GM23338 (cell line): Measurements from ENCODE around the gene HES3. TPM values are rescaled to one million over a fixed set of nuclear protein-coding genes. Genes with fewer than 3 reads are reported as not detected.
A peak's percentile ranks its signal among the peaks of the same experiment; 100 is the strongest.

Source experiments
- ATAC-seq: fragments of 200-7000 bp; cut with Tn5 transposase; 3 replicates; pipeline ENCODE4 v1.9.1; 2020
- DNase-seq: peaks from one replicate; pipeline ENCODE4 v3.0.0-alpha.2; 2015; ENCODE audit warnings: low spot score
- H2AFZ ChIP-seq: fragments of 200-600 bp; sonication (generic); 2 replicates; pipeline ENCODE4 v1.8.0; 2016; ENCODE audit warnings: antibody characterized with exemption, mild to moderate bottlenecking, moderate library complexity
- H3F3A ChIP-seq: fragments of 200-600 bp; sonication (generic); replicated peaks from 2 replicates; pipeline ENCODE4 v1.8.0; 2017; ENCODE audit warnings: antibody characterized with exemption, mixed run types, low read depth
- H3K27ac ChIP-seq: fragments of 200-600 bp; sonication (generic); 2 replicates; pipeline ENCODE4 v1.6.1; 2016; ENCODE audit warnings: low read depth
- H3K27me3 ChIP-seq: fragments of 200-600 bp; sonication (generic); 2 replicates; pipeline ENCODE4 v1.8.0; 2016; ENCODE audit warnings: mild to moderate bottlenecking, mixed run types, moderate library complexity; ENCODE audit not compliant: insufficient read depth
- H3K36me3 ChIP-seq: fragments of 200-600 bp; sonication (generic); 2 replicates; pipeline ENCODE4 v1.8.0; 2016; ENCODE audit warnings: mild to moderate bottlenecking; ENCODE audit not compliant: insufficient read depth
- H3K4me1 ChIP-seq: fragments of 200-600 bp; sonication (generic); 2 replicates; pipeline ENCODE4 v1.8.0; 2016; ENCODE audit warnings: mild to moderate bottlenecking, moderate library complexity; ENCODE audit not compliant: insufficient read depth
- H3K4me2 ChIP-seq: fragments of 200-600 bp; sonication (generic); 2 replicates; pipeline ENCODE4 v1.7.1; 2017; ENCODE audit warnings: mixed run types
- H3K4me3 ChIP-seq: fragments of 200-600 bp; sonication (generic); 2 replicates; pipeline ENCODE4 v1.6.1; 2016; ENCODE audit warnings: mixed run types
- H3K79me2 ChIP-seq: fragments of 200-600 bp; sonication (generic); replicated peaks from 2 replicates; pipeline ENCODE4 v1.8.0; 2017; ENCODE audit warnings: mild to moderate bottlenecking; ENCODE audit not compliant: insufficient read depth
- H3K9me2 ChIP-seq: fragments of 200-600 bp; sonication (generic); 2 replicates; pipeline ENCODE4 v1.8.0; 2017; ENCODE audit not compliant: insufficient read depth
- H4K20me1 ChIP-seq: fragments of 200-600 bp; sonication (generic); replicated peaks from 2 replicates; pipeline ENCODE4 v1.8.0; 2017; ENCODE audit warnings: mild to moderate bottlenecking; ENCODE audit not compliant: insufficient read depth
- H3K27ac Mint-ChIP-seq: 2 replicates; pipeline ENCODE4 v1.8.0; 2020; ENCODE audit warnings: inconsistent platforms, mild to moderate bottlenecking, moderate library complexity, mixed read lengths
- H3K27me3 Mint-ChIP-seq: 3 replicates; pipeline ENCODE4 v1.8.0; 2022; ENCODE audit warnings: low read depth, mild to moderate bottlenecking, moderate library complexity, mixed read lengths, inconsistent platforms; ENCODE audit not compliant: insufficient read depth, poor library complexity
- H3K36me3 Mint-ChIP-seq: 3 replicates; pipeline ENCODE4 v1.8.0; 2021; ENCODE audit warnings: low read depth, mild to moderate bottlenecking, inconsistent platforms, moderate library complexity, mixed read lengths
- H3K4me1 Mint-ChIP-seq: 3 replicates; pipeline ENCODE4 v1.8.0; 2020; ENCODE audit warnings: mild to moderate bottlenecking, inconsistent platforms, mixed read lengths
- H3K4me3 Mint-ChIP-seq: 3 replicates; pipeline ENCODE4 v1.8.0; 2021; ENCODE audit warnings: moderate library complexity, mild to moderate bottlenecking, inconsistent platforms, mixed read lengths
- H3K9me3 Mint-ChIP-seq: 3 replicates; pipeline ENCODE4 v1.8.0; 2020; ENCODE audit warnings: moderate library complexity, mild to moderate bottlenecking, inconsistent platforms, mixed read lengths
- CREB1 ChIP-seq: fragments of 250-450 bp; sonication (Bioruptor Pico); IDR thresholded peaks from 2 replicates; pipeline ENCODE4 v1.5.0; 2020; ENCODE audit warnings: low read depth, mild to moderate bottlenecking, moderate library complexity
- CTCF ChIP-seq, 2 experiments: fragments of 200-600 bp in 1 of 2; sonication (generic) in 1 of 2; conservative IDR thresholded peaks; 2 replicates each; pipeline versions ENCODE4 v1.5.1 to v1.6.1; 2016 to 2017; ENCODE audit warnings: antibody characterized with exemption in 2 of 2, low read depth in 2 of 2, mild to moderate bottlenecking in 2 of 2, moderate library complexity in 1 of 2
- ETS1 ChIP-seq: IDR thresholded peaks from 2 replicates; pipeline ENCODE4 v1.6.1; 2016; ENCODE audit warnings: antibody characterized with exemption
- EZH2 ChIP-seq: fragments of 200-600 bp; sonication (generic); IDR thresholded peaks from one replicate; pipeline ENCODE4 v1.8.0; 2017; ENCODE audit warnings: antibody characterized with exemption, mild to moderate bottlenecking, low read depth; ENCODE audit not compliant: unreplicated experiment
- EZH2phosphoT487 ChIP-seq: fragments of 200-600 bp; sonication (generic); IDR thresholded peaks from one replicate; pipeline ENCODE4 v1.8.1; 2018; ENCODE audit warnings: antibody characterized with exemption; ENCODE audit not compliant: unreplicated experiment
- JUNB ChIP-seq: IDR thresholded peaks from one replicate; pipeline ENCODE4 v1.6.1; 2016; ENCODE audit warnings: antibody characterized with exemption; ENCODE audit not compliant: unreplicated experiment
- NANOG ChIP-seq: IDR thresholded peaks from 2 replicates; pipeline ENCODE4 v1.6.1; 2016; ENCODE audit warnings: antibody characterized with exemption, borderline replicate concordance
- POLR2AphosphoS5 ChIP-seq: IDR thresholded peaks from 2 replicates; pipeline ENCODE4 v1.6.1; 2016; ENCODE audit warnings: antibody characterized with exemption, low read depth
- REST ChIP-seq: IDR thresholded peaks from one replicate; pipeline ENCODE4 v1.6.1; 2018; ENCODE audit warnings: antibody characterized with exemption; ENCODE audit not compliant: unreplicated experiment
- STAT1 ChIP-seq: IDR thresholded peaks from one replicate; pipeline ENCODE4 v1.6.1; 2016; ENCODE audit warnings: antibody characterized with exemption; ENCODE audit not compliant: unreplicated experiment
- ZNF114 ChIP-seq: fragments of 250-450 bp; sonication (Bioruptor Pico); IDR thresholded peaks from 2 replicates; pipeline ENCODE4 v1.5.0; 2020; ENCODE audit warnings: mild to moderate bottlenecking, moderate library complexity
- ZNF331 ChIP-seq: fragments of 250-450 bp; sonication (Bioruptor Pico); IDR thresholded peaks from 2 replicates; pipeline ENCODE4 v1.5.0; 2020; ENCODE audit warnings: low read depth, mild to moderate bottlenecking, moderate library complexity
- ZNF462 ChIP-seq: fragments of 250-450 bp; sonication (Bioruptor Pico); IDR thresholded peaks from 2 replicates; pipeline ENCODE4 v1.5.0; 2020; ENCODE audit warnings: mild to moderate bottlenecking, moderate library complexity
- polyA plus RNA-seq: library from polyadenylated mRNA; unstranded; fragments of >200 nt; fragmentation: Nextera tagmentation; extraction: Ambion mirVana; gene quantifications from 2 replicates; pipeline ENCODE4 v1.2.1, GENCODE V29; 2016
- total RNA-seq: library from RNA; depleted of rRNA; stranded (reverse); fragments of >200 nt; shearing (Covaris generic); gene quantifications from 2 replicates; pipeline ENCODE4 v1.2.3, GENCODE V29; 2014

HES3 gene
- total and polyA plus RNA-seq, 2 experiments from 2014 or later: 7.1 to 50.4 TPM

GRCh38 chr1:6209661-6210580, 34.1 kb upstream of the HES3 start:
- Mint-ChIP-seq H3K4me1 (peaks cover 22% of the 10 kb centered on the region), H3K9me3 (no peaks in the 10 kb centered on the region; the same call in 2 of the 3 replicates)

More at GRCh38 chr1:6209661-6210580, 34.1 kb upstream of the HES3 start:
- 0 out of 2 replicates have a peak, but pooled peaks cover 8% of the 10 kb centered on the region for H3F3A ChIP-seq
- peak; percentile 70 for DNase-seq
- H3K9me2 ChIP-seq: no peaks in the 10 kb centered on the region
- no peaks in the 10 kb centered on the region for H3K79me2 ChIP-seq
- Mint-ChIP-seq H3K27ac (no peak overlapping the region), H3K4me3 (peak overlapping the region; percentile 66), H3K36me3 (no peaks in the 10 kb centered on the region), H3K27me3 (peaks cover 40% of the 10 kb centered on the region)
- H2AFZ ChIP-seq: peak overlapping the region; percentile 78
- H3K4me1 ChIP-seq: peaks cover 27% of the 10 kb centered on the region
- no peak overlapping the region for H3K27ac ChIP-seq
- peaks cover 48% of the 10 kb centered on the region for H3K27me3 ChIP-seq
- peak; percentile 4 for ATAC-seq
- no peaks in the 10 kb centered on the region for H3K36me3 ChIP-seq
- TF ChIP-seq NANOG (no peak), EZH2phosphoT487 (no peak), EZH2 (no peak), ETS1 (no peak), STAT1 (no peak), CREB1 (CRISPR knock-in tag) (no peak), REST (no peak), ZNF331 (CRISPR knock-in tag) (no peak), ZNF462 (no peak), JUNB (no peak), ZNF114 (CRISPR knock-in tag) (no peak), CTCF (conservative IDR thresholded peaks at IDR 0.05; ENCODE audit: low read depth in 2 of 2) (peak; percentile 44 to 49), POLR2AphosphoS5 (0 out of 2 replicates have a peak, but pooled peaks have one; percentile 5)
- H3K4me3 ChIP-seq: peak overlapping the region; percentile 55
- H4K20me1 ChIP-seq: no peaks in the 10 kb centered on the region
- H3K4me2 ChIP-seq: peak overlapping the region; percentile 85
